GM12872 (cell line): ENCODE data around the gene HP1BP3.

ENCODE experiments used
- TF ChIP-seq, protein P1 (sequence below): IDR thresholded peaks from 3 replicates; pipeline ENCODE4 v1.5.1; 2011; ENCODE audit warnings: low read depth, mild to moderate bottlenecking, low read length, moderate library complexity; ENCODE audit not compliant: insufficient read depth

The HP1BP3 gene

DNA sequence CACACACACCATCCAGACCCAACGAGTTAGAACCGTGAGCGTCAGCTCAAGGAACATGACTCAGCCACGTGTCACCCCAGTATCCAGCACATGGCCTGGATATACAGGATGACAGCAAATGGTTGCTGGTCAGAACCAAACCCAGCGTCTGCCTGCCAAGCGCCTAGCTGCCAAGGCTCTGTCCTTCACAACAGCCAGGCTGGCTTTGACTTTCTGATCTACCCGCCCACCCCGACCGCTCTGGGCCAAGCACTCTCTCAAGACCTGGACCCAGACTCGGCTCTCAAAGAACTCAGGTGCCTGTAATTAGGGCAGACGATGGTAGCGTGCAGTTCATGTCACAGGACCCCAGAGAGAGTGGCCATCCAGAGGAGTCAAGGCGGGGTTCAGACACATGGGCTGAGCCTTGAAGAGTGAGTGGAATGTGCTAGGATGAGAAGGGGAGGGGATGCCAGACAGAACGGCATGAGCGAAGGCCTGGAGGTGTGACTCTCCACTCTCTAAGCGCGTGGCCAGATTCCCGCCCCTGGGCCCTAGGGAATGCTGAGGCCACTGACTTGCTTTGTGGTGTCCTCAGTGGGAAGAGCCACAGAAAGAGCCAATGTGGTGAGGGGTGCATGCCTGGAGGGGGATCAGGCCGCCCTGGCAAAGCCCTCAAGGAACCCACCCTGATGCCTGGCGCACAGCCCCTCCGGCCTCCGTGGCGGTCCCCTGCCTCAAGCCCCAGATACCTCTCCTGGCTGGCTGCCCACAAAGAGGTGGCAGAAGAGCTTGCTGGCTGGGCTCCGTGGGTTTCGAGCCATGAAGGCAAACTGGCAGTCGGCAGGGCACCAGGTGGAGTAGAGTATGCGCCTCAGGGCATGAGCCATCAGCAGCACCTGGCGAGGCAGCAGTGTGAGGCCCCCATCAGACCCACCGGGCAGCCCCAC, 61.7 kb downstream of the HP1BP3 start:
- TF ChIP-seq, protein P1, sequence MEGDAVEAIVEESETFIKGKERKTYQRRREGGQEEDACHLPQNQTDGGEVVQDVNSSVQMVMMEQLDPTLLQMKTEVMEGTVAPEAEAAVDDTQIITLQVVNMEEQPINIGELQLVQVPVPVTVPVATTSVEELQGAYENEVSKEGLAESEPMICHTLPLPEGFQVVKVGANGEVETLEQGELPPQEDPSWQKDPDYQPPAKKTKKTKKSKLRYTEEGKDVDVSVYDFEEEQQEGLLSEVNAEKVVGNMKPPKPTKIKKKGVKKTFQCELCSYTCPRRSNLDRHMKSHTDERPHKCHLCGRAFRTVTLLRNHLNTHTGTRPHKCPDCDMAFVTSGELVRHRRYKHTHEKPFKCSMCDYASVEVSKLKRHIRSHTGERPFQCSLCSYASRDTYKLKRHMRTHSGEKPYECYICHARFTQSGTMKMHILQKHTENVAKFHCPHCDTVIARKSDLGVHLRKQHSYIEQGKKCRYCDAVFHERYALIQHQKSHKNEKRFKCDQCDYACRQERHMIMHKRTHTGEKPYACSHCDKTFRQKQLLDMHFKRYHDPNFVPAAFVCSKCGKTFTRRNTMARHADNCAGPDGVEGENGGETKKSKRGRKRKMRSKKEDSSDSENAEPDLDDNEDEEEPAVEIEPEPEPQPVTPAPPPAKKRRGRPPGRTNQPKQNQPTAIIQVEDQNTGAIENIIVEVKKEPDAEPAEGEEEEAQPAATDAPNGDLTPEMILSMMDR, result no peak

DNA sequence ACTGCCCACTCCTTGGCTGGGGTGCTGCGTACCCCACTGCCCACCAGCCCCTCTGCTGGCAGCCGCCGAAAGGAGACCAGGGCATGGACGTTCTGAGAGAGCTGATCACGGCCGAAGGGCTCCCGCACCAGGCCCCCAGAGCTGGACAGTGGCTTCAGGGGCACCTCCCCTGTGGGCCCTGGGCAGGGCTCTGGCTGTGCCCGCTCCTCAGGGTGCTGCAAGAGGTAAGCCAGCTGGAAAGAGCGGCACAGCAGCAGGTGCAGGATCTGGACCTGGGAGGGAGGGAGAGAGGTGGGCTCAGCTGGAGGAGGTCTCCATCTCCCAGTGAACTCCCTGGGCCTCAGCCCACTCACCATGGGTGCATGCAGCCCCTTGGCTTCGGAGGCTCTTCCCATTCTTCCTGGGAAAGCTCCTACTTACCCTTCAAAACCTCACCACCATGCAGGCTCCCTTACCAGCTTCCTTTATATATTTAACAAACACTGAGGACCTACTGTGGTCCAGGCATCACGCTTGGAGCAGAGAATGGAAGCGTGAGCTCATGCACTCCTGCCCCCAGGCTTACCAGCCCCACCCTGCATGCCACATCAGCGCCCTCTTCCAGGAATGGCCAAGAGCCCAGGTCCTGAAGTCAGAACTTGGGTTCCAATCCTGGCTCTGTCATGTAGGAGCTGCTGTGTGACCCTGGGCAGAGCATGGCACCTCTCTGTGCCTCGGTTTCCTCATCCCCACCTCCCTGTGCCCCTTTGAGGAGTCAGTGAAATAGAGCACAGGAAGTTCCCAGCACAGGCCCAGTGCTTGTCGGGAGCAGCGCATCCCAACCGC, 62.5 kb downstream of the HP1BP3 start:
- TF ChIP-seq, protein P1, result no peak

DNA sequence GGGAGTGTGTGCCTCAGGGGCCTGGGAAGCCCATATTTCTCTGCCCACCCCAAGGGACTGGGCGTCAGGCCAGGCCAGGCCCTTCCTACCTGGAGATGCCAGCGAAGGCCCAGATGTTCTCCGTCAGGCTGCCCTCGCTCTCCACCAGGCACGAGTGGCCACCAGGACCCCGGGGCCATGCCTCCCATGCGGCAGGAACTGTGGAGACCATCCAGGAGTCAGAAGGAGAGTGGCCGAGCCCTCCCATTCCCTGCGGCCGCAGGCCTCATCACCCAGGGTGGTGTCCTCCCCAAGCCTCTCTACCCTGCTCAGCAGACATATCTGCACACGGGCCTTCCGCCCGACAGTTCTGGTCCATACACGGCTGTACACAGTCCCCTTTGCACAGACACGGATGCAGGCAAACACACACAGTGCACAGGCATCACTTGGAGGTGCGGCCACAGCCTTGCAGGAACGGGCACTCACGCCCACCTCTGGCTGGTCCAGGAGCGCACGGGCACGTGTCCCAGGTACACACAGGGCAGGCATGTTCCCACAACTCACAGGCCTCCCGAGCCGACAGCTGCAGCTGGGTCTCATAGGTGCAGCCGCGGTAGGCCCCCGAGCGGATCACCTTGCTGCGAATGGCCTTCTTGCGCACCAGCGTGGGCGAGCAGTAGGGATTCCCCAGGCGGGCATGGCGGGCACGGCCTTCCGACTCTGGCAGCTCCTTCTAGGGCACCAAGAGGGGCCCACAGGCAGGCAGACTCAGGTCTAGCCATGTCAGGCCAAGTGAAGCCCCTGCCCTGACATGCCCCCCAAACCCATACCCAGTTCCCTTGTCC, 63.4 kb downstream of the HP1BP3 start:
- TF ChIP-seq, protein P1, result no peak

DNA sequence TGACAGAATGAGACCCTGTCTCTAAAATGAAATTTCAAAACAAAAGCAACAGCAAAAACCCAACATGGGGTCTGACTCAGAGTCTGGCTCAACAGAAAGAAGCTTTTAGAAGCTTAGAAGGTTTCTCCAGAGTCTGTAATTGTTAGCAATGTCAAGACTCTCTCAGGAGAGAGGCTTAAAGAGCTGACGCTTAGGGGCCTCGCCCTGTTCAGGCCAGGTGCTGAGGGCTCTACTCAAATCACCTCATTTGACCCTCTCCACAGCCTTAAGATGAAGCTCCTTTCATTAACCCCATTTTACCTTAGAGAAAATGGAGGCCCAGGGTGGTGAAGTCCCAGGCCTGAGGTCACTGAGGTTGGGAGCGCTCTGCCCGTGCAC, 64.0 kb downstream of the HP1BP3 start:
- TF ChIP-seq, protein P1, result no peak

DNA sequence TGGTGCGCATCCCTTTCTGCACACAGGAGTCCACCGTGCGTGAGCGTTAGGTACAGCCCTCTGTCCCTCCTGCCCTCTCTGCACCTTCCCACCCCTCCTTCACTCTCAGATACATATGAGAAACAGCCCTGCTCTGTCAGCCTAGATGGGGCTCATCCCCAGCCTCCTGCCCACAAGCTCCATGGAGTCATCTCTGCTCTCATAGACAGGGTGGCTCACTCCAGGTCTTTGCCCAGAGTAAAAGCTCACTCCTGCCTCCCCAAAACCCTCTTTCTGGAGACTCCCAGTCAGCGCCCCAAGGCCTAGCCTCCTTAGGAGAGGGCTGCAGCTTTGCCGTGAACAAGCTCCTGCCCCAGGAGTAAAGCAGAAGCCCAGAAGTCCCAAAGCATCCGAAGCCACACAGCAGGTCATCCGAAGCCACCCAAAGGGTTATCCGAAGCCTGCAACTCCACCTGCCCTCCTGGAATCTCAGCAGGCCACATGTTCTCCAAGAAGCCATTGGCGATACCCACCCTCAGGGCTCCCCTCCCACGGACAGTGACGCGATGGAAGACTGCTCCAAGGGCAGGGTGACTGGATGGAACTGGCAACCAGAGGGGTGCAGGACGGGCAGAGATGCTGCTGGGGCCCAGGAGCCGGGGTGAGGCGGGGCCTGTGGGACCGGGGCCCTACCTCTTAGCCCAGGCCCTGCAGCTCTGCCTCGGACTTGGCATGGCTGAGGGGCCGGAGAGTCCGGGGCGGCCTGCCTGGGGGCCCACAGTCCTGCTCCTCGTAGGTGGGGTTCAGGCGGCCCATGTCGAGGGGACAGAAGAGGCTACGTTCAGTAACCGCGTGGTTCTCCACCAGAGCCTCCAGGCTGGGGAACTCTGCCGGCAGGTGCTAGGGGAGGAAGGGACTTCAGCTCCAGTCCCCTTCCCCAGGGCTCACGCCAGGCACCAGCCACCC, 65.7 kb downstream of the HP1BP3 start:
- TF ChIP-seq, protein P1, result no peak

DNA sequence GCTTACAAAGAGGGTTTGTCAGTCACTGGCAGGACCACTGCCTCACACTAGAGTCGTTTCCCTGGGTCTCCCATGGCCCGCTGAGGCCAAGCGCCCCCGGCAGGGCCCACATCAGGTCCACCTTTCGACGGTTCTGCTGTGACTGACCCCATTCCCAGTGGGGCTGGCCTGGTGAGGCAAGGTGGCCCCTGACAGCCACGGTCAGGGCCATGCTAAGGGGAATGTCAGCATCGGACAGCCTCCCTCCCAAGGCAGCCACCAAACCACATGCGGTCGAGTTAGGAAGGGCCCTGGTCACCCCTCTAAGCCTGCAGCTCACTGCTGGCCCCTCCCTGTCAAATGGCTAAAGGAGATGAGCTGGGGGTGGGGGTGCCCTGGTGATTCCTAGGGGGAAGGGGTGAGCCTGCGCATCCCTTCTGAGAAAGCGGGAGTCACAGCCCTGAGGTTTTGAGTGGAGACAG, 66.4 kb downstream of the HP1BP3 start:
- TF ChIP-seq, protein P1, result no peak
